Neural cell (in vitro differentiated cells): ENCODE data around the gene CREBRF.

Source experiments
- CTCF ChIP-seq: fragments of 450-650 bp; IDR thresholded peaks from 2 replicates; pipeline ENCODE4 v1.5.1; 2014; ENCODE audit warnings: antibody characterized with exemption, mild to moderate bottlenecking, moderate library complexity; ENCODE audit not compliant: poor library complexity, severe bottlenecking
- EP300 ChIP-seq: fragments of 450-650 bp; conservative IDR thresholded peaks from 2 replicates; pipeline ENCODE4 v1.6.1; 2014; ENCODE audit warnings: antibody characterized with exemption, mild to moderate bottlenecking, moderate library complexity; ENCODE audit not compliant: poor library complexity, severe bottlenecking
- MXI1 ChIP-seq: fragments of 450-650 bp; conservative IDR thresholded peaks from 2 replicates; pipeline ENCODE4 v1.6.1; 2014; ENCODE audit warnings: antibody characterized with exemption, mild to moderate bottlenecking; ENCODE audit not compliant: poor library complexity, severe bottlenecking
- POLR2AphosphoS5 ChIP-seq: IDR thresholded peaks from 2 replicates; pipeline ENCODE4 v1.6.1; 2012
- RAD21 ChIP-seq: fragments of 450-650 bp; conservative IDR thresholded peaks from 2 replicates; pipeline ENCODE4 v1.6.1; 2014; ENCODE audit warnings: antibody characterized with exemption, mild to moderate bottlenecking, moderate library complexity
- REST ChIP-seq: IDR thresholded peaks from 2 replicates; pipeline ENCODE4 v1.6.1; 2012; ENCODE audit warnings: borderline replicate concordance
- TAF1 ChIP-seq: IDR thresholded peaks from 2 replicates; pipeline ENCODE4 v1.6.1; 2012; ENCODE audit warnings: low read depth

DNA sequence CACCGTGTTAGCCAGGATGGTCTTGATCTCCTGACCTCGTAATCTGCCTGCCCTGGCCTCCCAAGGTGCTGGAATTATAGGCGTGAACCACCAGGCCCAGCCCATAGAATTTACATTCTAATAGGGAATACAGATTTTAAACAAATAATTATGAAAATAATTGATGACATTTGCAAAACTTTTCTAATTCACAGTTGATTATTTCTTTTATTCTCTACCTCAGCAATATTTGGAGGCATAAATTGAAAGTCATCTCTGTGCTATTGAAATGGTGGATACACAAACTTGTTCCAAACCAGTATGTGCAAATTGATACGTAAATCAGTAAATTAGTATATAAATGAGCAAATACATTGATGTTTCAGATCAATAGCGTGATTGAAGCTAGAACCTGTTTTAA, 96.4 kb downstream of the CREBRF start:
- no peak for TF ChIP-seq POLR2AphosphoS5
- no peak for TF ChIP-seq CTCF
- no peak for TF ChIP-seq TAF1
- TF ChIP-seq REST: no peak
- no peak for TF ChIP-seq EP300
- TF ChIP-seq MXI1: no peak
- no peak for TF ChIP-seq RAD21
